Activated CD4-positive, alpha-beta T cell treated with anti-CD3 and anti-CD28 coated beads for 4 hours (primary cell): ENCODE measurements around the gene SFT2D3.

Source experiments
- DNase-seq, 2 donors: peaks; one replicate each; pipeline ENCODE4 v3.0.0-alpha.2; 2020

The SFT2D3 gene

DNA sequence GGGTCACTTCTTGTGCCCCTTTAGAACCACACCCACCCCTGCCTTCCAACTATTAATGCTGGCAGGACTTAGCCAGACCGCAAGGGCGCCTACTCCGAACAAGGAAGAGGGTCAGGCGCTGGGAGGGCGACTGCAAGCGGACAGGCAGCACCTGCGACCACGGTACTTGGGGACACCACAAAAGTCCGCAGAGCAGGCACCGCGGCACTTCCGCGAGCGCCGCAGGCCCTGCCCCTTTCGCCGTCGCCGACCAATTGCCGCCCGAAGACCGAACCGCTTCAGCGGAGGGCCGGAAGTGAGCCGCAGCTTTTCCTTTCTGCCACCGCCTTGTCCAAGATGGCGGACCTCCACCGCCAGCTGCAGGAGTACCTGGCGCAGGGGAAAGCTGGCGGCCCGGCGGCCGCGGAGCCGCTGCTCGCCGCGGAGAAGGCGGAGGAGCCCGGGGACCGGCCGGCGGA is at the start of gene SFT2D3:
Gene SFT2D3 (plus strand): TSS at position 305 of the 458 bp plus-strand sequence. CDS start 32 bp downstream, at position 337.
- peak; percentile 86 to 90 for DNase-seq

GRCh38 chr2:127651971-127652550 is 49.2 kb upstream of the SFT2D3 start:
- no peak for DNase-seq

DNA sequence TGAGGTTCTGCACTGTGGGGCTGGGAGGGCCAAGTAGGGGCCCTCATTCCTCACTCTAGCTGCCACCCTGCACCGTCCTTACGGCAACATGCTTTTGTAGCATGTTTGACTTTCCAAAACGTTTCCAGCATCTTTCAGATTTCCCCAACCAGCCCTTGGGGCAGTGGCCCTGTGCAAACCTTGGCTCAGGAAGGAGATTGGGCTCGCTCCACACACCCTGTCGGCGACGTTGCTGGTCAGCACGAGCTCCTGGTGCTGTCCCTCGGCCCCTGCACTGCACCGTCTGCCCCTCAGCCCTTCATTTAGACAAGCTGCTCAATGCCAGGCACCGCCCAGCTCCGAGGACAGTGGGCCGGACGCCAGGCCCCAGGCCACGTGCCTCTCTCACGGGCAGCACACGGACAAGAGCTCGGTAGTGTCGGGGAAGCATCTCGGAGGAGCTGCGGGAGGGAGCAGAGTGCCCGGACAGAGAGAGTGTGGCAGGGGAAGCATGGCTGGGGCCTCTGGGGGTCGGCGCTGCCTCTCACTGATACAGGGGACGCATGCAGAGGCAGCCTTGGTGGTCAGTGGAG is 48.4 kb upstream of the SFT2D3 start:
- DNase-seq = no peak

GRCh38 chr2:127653421-127654083 is 47.7 kb upstream of the SFT2D3 start:
- DNase-seq = no peak

GRCh38 chr2:127654084-127654837 is 47.0 kb upstream of the SFT2D3 start:
- no peak for DNase-seq

DNA sequence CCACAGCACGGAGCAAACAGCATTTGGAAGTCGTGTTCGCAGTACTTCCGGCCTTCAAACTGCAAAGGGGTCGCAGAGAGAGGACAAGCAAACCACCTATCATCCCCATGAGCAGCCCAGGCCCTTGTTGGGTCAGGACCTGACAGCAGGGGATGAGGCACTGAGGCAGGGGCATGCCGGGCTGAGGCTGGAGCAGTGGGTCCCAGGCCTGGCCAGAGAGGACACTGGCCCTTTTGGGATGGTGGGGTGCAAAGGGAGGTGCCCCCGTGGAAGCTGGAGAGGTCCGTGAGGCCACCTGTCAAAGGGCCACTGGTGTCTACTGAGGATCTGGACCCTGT is 46.5 kb upstream of the SFT2D3 start:
- no peak for DNase-seq

- DNase-seq = no peak
Measured at GRCh38 chr2:127655209-127656073, 45.9 kb upstream of the SFT2D3 start.

DNA sequence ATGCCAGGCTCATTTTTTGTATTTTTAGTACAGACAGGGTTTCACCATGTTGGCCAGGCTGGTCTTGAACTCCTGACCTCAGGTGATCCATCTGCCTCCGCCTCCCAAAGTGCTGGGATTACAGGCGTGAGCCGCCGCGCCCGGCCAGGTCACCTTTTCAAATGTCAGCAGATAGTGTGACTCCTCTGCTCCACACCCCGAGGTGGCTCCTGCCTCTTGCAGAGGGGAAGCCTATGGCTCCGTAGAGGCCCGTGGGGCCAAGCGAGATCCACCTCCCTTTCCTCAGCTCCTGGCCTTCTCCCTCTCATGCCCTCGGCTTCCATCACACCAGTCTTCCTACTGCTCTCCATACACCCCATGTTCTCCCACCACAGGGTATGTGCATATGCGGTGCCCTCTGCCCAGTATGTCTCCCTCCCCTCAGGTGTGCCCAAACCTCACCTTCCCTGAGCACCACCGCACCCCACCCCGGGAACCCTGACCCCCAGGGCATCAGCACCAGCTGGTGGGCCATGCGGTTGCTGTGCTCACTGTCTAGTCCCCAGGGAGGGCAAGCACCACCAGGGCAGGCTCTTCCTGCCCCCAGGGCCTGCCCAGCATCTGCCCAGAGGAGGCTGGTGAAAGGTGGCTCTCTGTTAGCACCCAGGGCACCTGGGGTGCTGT is 44.6 kb upstream of the SFT2D3 start:
- DNase-seq = no peak

DNA sequence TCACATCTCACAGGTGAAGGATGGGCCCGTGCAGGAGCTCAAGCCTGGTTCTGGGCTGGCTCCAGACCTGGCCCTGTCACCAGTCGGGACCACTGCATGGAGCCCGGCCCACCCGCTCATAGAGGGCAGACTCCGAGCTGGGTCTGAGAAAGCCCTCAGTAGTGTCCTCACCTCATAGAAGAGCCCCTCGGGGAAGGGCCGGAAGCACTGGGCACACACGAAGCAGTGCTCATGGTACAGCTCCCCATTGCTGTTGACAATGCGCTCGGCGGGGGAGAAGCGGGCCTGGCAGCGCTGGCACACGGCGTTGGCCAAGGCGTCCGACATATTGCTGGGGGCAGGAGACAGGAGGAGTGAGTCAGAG is 44.1 kb upstream of the SFT2D3 start:
- DNase-seq = no peak

DNA sequence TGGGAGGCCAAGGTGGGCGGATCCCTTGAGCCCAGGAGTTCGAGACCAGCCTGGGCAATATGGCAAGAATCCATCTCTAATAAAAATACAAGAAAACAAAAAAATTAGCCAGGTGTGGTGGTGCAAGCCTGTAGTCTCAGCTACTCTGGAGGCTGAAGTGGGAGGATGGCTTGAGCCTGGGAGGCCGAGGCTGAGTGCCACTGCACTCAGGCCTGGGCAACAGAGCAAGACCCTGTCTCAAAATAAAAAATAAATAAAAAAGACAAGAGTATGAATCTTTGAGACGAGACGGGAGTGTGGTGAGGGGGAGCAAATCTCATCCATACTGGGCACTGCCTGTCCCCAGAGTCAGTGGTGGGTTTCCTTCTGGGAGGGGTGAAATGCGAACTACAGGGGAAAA is 43.2 kb upstream of the SFT2D3 start:
- no peak for DNase-seq

DNA sequence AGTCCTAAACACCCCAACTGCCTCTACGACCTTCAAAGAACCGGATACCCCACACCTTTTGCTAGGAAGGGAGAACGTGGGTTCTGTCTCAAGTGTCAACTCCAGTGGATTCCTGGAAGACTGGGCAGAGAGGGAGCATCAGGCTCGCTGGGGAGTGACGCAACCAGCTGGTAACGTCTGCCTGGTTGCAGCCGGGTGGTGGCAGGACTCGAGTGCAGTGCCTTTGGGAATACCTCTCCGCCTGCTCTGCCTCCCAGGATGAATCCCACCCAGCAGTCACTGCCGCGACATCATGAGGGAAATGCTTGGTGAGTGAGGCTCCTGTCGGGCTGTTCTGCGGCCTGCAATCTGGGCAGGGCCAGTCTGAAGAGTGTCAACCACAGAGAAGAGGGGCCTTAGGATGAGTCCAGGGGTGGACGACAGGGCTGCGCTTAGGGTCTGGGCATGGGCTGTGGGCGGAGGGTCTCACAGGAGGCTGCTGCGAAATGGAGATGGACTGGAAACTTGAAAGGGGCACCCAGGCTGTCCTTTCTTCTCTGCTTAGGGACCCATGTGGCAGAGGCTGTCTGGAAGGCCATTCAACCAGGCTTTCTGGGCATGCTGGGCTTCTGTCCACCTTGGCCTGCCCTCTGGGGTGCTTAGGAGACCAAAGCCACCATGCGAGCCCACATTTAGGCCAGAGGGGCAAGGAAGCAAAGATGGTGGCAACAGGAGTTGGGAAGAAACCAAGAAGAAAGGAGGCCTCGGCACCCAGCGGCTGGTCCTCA is 42.5 kb upstream of the SFT2D3 start:
- no peak for DNase-seq

DNA sequence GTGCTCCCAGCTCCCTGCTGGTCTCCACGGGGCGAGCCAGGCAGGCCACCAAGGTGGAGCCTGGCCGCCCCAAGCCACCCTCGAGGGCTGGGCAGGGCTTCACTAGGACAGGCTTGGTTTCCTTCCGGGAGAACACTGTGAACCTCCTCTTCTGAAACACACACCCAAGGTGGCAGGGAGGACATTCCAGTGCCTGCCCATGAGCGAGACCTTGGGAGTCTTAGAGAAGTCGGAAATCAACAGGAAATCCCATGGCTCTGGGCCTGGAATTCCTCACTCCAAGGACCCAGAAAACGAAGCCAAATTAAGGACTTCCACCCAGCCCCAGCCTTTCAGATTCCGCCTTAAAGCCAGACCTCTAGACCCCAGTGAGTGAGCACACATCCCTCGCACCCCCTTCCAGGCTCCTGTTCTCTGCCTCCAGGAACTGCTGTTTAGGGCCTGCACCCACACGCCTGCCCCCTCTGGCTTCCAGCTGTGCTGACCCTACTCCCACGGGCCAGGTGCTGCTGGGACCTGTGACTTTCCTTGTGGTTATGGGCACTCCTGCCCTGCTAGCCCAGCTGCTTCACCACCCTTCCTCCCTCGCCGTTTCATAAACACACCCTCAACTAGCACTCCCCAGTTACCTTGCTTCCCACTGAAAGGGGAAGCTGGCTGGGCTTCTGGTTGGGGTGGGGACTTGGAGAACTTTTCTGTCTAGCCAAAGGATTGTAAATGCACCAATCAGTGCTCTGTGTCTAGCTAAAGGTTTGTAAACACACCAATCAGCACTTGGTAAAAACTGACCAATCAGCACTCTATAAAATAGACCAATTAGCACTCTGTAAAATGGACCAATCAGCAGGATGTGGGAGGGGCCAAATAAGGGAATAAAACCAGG is 41.6 kb upstream of the SFT2D3 start:
- no peak for DNase-seq

DNA sequence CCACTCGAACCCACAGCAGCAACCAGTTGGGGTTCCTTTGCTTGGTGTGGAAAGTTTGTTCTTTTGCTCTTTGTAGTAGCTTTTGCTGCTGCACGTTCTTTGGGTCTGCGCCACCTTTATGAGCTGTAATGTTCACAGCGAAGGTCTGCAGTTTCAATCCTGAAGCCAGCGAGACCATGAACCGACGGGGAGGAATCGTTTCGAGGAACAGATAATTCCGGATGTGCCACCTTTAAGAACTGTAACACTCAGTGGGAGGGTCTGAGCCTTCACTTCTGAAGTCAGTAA is 41.1 kb upstream of the SFT2D3 start:
- DNase-seq = no peak

- no peak for DNase-seq
Measured at GRCh38 chr2:127661072-127661649, 40.1 kb upstream of the SFT2D3 start.

- DNase-seq = no peak
Measured at GRCh38 chr2:127661949-127662510, 39.3 kb upstream of the SFT2D3 start.

DNA sequence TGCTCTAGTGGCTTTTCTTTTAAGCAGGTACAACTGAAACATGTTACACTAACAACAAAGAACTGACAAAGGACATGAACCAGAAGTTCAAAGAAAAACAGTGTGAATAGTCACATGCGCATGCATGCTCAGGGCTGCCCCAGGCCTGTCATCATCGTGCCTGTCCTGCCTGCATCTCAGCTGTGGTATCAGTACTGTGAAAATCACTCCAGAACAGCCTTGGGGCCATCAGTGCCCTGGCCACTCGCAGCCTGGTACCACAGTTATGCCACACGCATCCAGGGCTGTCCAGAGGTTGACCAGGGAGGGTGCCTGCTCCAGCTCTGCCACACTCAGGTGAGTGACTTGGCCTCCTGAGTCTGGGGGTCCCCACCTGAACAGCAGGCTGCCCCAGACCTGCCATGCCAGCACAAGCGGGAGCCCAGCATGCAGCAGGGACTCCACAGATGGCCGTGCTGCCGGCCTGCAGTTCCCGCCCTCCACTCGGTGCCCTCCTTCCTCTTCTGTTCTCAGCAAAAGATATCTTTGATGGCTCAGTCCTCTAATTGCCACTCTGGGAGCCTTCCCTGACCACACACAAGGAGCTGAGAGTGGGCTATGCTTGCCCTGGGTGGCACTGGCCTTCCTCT is 38.2 kb upstream of the SFT2D3 start:
- DNase-seq = no peak

GRCh38 chr2:127663566-127664064 is 37.7 kb upstream of the SFT2D3 start:
- no peak for DNase-seq

DNA sequence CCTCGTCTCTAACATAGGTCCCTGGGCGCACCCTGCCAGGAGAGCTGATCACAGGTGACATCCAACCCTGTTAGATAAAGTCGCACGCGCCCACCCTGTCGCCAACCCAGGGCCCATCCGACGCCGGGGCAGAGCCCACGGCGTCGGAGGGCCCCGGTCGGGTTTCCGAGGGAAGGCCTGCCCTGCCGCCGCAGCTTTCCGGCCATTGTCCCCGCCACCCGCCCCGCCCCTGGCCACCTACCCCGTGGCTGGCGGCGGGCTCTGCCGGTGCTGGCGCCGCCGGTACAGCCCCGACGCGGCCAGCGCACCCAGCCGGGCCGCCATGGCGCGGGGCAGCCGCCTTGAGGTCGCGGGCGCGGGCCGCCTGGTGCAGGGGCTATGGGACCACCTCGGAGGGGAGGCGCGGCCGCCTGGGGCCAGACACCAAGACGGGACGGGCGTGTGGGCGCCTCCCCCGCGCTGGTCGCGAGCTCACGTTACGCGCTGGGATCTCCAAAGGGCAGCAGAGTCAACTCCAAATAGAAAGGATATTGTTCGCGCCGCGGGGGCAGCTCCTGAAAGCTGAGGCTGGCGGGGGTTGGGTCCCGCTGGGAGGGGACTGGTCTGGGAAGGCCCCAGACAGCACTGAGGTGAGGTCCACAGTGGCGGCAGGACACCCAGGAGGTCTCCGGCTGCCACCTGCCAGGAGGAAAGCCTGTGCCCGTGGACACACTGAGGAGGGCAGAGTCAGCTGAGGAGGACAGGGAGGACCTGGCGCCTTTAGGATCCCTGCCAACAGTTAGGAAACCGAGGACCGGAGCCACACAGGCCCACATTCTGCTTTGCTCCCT is 37.0 kb upstream of the SFT2D3 start:
- no peak for DNase-seq

GRCh38 chr2:127664895-127665225 is 36.4 kb upstream of the SFT2D3 start:
- no peak for DNase-seq
